ENCODE measurements around the gene USP27X.

USP27X gene

GRCh38 chrX:49879656-49880277 lies 483 bp downstream of the USP27X start:
- TF ChIP-seq CTCF (IDR thresholded peaks at IDR 0.05; ENCODE audit: low read depth, low read length), result no peak
- DNase-seq (ENCODE audit: extremely low read depth, low read depth), result no peak

GRCh38 chrX:49880668-49881067 lies 1.4 kb downstream of the USP27X start:
- TF ChIP-seq CTCF (IDR thresholded peaks at IDR 0.05; ENCODE audit: low read depth, low read length), result no peak
- DNase-seq (ENCODE audit: extremely low read depth, low read depth), result no peak

- TF ChIP-seq CTCF (IDR thresholded peaks at IDR 0.05; ENCODE audit: low read depth, low read length), result peak; percentile 87
- DNase-seq (ENCODE audit: extremely low read depth, low read depth), result no peak
Observed at GRCh38 chrX:49884290-49884862, 5.1 kb downstream of the USP27X start.

GRCh38 chrX:49892542-49892941 lies 13.3 kb downstream of the USP27X start:
- DNase-seq (ENCODE audit: extremely low read depth, low read depth), result no peak
- TF ChIP-seq CTCF (IDR thresholded peaks at IDR 0.05; ENCODE audit: low read depth, low read length), result no peak

- DNase-seq (ENCODE audit: extremely low read depth, low read depth), result no peak
- no peak for TF ChIP-seq CTCF (IDR thresholded peaks at IDR 0.05; ENCODE audit: low read depth, low read length)
Observed at GRCh38 chrX:49896951-49897350, 17.7 kb downstream of the USP27X start.

GRCh38 chrX:49901048-49901447 lies 21.8 kb downstream of the USP27X start:
- DNase-seq (ENCODE audit: extremely low read depth, low read depth), result no peak
- TF ChIP-seq CTCF (IDR thresholded peaks at IDR 0.05; ENCODE audit: low read depth, low read length), result no peak

- DNase-seq (ENCODE audit: extremely low read depth, low read depth), result no peak
- no peak for TF ChIP-seq CTCF (IDR thresholded peaks at IDR 0.05; ENCODE audit: low read depth, low read length)
Observed at GRCh38 chrX:49910344-49910743, 31.1 kb downstream of the USP27X start.
